GM19452 (cell line): ENCODE results near the gene IQCK.

Experiments used
- ATAC-seq: cut with Tn5 transposase; IDR thresholded peaks from one replicate; pipeline ENCODE4 v1.9.1; 2021; ENCODE audit not compliant: unreplicated experiment

IQCK gene

GRCh38 chr16:19854543-19854876, 136.4 kb downstream of the IQCK start:
- ATAC-seq, result no peak

GRCh38 chr16:19856120-19856519, 138.0 kb downstream of the IQCK start:
- ATAC-seq, result no peak

DNA sequence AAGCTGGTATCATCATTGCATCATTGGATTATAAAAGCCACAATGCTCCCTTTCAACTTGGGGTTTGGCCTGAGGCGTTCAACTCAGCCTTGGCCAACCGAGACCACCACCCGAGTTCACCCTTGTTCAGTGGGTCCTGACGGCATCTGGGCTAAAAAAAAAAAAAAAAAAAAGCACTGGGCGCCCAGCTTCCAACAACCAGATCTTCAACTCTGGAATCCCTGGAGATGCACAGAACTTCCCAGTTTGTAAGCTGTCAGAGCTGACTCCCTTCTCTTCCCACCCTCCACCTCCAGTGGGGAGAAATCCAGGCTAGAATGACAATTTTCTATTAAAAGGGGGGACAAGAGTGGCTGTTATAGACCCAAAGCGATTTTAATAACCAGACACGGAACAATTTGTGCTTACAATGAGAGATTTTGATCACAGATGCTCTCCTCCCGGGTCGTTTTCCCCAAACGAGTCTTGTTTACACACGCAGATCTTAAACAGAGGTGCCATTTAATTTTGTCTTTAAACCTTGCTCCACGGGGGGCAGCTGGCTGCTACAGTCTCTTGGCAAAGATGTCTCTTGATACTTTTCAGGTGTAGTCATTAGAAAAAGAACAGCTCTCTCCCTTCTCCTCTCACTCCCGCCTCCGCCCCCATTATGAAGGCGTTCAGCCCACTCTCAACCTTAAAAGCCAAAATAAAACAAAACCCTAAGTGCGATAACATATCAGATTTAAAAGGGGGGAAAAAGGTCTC, 139.7 kb downstream of the IQCK start:
- no peak for ATAC-seq

DNA sequence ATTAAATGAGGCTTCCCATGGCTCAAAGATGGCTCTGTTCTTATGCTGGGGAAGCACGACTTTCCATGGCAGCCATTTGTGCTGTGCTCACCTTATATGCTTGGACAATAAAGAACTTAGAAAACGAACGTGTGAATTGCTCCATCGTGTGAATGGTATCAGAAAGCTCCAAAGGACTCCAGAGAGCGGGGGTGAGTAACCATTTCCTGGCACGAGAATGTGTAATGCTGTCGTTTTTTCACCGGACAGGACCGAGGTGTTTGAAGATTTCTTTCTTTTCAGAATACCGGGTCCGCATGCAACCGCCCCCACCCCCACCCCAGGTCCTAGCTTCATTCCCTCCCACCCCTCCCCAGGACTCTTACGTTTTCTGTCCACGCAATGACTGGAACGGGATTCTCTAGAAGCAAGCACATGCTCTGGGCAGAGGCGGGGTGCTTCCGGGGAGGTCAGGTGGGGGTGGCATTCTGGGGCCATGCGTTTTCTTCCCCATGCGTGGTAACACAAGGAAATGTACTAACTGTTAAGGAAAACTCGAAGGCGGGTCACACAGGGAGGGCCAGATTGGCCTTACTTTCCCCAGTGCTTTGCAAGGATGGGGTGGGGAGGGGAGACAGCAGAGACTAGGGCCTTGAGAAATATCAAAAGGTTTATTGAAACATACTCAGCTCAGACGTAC, 140.4 kb downstream of the IQCK start:
- ATAC-seq, result no peak

GRCh38 chr16:19859166-19859565, 141.1 kb downstream of the IQCK start:
- ATAC-seq, result no peak

GRCh38 chr16:19859603-19860002, 141.5 kb downstream of the IQCK start:
- ATAC-seq, result no peak

DNA sequence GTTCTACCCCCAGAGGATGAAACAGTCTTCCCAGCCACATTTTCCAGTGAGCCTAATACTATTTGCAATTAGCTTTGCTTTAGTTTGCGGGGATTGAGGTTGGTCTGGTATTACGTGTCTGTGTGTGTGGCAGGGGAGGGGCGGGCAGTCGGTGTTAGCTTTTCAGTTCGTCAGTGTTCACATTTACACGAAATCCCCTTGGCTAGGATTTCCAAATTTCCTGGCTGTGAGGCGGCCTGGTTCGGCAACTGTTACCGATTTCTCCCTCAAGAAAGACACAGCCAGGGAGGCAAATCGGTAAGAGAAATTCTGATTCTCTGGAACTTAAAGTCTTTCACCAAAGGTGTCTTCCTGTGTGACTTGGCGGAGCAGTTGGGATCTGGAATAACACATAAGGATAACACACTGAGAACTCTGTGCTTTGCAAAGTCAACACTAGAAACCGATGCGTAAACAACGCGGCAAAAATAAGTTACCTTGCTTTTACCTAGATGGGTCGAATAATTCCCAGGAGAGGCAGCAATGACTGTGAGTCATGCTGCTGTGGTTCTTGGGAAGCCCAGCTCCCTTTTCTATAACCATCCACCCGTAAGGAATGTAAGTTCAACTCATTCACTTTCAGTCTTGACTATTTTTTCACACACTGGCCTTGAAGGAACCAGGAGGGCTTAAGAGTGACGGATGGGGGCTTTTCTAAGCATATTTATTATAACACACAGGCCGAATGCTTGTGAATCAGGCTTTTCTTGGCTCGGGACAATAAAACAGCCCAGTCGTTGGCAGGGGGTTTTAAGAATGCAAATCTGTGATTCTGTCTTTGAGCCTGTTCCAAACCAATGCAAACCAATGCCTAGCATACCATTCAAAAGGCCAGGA, 142.3 kb downstream of the IQCK start:
- no peak for ATAC-seq

- ATAC-seq, result no peak
Observed at GRCh38 chr16:19861133-19861532, 143.1 kb downstream of the IQCK start.

DNA sequence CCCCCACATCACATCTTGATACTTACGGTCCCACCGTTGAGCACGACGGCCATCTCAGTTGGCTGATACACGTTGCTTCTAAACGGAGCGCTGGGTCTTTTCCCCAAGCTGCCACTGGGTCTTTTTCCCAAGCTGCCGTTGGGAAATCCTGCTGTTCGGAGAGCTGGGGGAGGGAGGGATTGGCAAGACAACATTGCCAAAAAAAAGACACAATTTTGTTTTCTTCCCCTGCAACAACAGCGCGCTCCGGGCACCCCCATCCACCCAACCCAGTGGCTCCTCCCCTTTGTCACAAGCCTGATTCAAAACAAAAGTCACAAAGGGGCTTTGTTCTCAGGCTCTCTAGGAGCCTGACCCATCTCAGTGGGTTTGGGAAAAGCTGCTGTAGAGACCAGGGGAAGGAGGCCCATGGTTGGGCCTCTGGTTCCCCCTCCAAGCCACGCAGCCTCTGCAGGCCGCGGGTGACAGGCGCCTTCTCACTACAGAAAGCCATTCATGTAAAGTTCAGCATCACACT, 143.8 kb downstream of the IQCK start:
- no peak for ATAC-seq

DNA sequence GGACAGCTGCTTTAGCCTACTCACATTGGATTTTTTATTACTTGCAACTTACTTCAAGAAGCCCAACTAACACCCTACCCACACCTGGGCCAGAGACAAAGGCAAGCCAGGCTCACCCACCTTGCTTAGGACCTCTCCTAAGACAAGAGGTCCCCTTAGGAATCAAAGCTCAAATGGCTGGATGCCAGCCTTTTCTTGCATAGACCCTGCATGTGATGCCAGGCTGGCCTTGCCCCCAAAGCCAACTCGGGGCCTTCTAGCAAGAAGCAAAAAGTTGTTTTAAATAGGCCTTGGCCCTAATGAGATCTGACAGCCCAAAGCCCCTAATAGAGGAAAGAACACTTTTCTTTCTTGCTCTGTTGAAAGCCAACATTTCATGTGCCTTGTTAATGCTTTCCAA, 145.9 kb downstream of the IQCK start:
- no peak for ATAC-seq

- no peak for ATAC-seq
Observed at GRCh38 chr16:19864566-19864965, 146.5 kb downstream of the IQCK start.

DNA sequence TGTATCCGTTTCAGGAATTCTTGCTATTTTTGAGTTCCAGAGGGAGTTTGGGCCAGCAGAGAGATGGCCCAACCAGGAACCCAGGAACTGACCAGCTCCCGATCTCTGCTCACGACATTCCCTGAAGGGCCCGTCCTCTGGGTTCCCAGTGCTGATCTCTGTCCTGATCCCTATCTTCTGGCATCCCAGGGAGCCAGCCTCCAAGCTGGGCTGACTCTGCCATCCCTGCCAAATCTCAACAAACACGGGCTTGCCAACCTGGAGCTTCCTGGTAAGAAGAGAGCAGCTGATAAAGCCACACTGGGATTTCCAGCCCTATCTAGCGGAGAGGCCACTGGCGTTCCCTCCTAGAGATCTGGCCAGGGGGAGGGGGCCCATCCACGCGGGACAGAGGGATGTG, 150.3 kb downstream of the IQCK start:
- ATAC-seq, result no peak

GRCh38 chr16:19871721-19872120, 153.7 kb downstream of the IQCK start:
- no peak for ATAC-seq

DNA sequence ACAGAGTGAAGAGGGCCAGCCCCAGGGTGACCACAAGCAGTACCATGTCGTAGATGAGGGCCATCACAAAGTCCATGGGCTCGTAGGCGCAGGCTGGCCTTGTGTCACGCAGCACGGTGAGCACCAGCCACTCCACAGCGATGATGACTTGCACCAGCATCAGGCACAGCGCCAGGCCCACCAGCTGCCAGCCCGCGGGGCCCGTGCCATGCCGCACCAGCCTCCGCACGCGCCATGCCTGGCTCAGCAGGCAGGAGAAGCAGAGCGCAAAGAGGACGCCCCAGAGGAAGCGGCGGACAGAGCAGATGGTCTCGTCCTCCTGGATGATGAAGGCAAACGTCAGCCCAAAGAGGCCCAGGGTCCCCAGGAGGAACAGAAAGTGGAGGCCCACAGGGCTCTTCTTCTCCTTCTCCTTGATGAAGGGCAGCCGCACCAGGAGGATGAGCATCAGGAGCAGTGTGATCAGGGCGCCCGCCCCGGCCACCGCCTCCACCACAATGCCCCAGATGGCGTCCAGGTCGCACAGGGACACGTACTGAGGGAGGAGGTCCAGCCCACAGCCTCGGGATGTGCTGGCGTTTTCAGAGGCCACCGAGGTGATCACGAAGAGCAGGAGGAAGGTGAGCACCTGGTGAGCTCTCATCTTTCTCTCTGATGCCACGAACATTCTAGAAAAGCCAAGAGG, 154.2 kb downstream of the IQCK start:
- ATAC-seq, result no peak

GRCh38 chr16:19872935-19873334, 154.9 kb downstream of the IQCK start:
- no peak for ATAC-seq

DNA sequence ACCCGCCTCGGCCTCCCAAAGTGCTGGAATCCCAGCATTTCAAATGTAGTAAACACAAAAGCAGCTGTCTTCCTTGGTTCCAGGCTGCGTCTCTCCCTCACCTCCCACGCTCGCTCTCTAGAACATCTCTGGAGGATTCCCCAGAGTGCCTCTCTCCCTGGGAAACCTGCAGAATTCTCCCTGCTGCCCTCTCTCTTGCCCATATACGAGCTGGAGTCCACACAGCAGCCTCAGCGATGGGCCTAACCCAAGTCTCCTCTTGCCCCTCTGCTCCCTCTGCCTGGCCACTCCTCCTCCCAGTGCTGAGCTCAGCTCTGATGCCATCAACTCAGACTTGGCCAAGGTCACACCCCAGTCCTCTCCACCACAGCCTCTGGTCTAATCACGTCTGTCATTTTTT, 156.0 kb downstream of the IQCK start:
- ATAC-seq, result no peak

DNA sequence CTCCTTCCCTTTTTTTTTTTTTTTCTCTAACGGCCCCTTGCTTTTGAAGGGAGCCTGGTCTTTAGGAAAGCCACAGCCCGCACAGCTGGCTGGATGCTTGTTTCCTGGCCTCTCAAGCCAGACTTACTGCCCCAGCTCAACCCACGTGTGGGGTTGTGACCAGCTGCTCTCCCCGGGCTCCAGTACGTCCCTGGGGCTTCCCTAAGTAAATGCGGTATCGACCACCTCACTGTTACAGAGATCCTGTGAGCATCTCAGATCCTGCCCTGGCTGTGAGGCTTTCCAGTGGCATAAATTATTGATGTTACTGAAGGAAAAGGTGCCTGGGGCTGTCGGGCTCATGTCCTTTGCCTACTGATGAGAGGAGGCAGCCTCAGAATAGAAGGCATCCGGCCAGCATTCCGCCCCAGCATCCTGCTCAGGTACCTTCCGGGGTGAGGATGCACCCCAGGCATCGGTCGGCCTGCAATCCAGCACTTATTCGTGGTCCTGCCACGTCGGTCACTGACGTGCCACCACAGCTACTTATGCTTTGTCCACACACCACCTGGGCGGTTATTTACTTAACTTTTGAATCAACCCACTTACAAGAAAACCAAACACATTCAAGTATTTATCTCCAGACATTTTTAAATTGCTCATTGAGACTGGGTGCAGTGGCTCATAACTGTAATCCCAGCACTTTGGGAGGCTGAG, 156.9 kb downstream of the IQCK start:
- no peak for ATAC-seq

DNA sequence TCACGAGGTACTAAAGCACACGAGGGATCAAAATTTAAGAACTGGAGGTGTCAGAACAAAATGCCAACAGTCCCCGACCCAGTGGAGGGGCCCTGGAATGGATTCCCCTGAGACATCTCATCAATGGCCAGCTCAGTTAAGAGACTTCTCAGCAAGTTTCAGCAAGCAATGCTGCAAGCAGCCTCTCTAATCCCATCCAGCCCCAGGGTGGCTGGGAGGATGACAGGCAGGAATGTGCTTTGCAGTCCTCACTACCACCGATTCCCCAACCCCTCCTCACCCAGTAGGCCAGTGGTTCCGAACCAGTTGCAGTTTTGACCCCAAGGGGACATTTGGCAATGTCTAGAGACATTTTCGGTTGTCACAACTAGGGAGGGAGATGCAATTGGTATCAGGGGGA, 157.8 kb downstream of the IQCK start:
- no peak for ATAC-seq

- ATAC-seq, result no peak
Observed at GRCh38 chr16:19876501-19877059, 158.5 kb downstream of the IQCK start.

GRCh38 chr16:19878757-19879156, 160.7 kb downstream of the IQCK start:
- no peak for ATAC-seq
